ENCODE results near the gene C1QBP. TPM values are rescaled to one million over a fixed set of nuclear protein-coding genes. Genes with fewer than 3 reads are reported as not detected.

The C1QBP gene, protein sequence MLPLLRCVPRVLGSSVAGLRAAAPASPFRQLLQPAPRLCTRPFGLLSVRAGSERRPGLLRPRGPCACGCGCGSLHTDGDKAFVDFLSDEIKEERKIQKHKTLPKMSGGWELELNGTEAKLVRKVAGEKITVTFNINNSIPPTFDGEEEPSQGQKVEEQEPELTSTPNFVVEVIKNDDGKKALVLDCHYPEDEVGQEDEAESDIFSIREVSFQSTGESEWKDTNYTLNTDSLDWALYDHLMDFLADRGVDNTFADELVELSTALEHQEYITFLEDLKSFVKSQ
- total RNA-seq = 363 and 372 TPM in 2 replicates

DNA sequence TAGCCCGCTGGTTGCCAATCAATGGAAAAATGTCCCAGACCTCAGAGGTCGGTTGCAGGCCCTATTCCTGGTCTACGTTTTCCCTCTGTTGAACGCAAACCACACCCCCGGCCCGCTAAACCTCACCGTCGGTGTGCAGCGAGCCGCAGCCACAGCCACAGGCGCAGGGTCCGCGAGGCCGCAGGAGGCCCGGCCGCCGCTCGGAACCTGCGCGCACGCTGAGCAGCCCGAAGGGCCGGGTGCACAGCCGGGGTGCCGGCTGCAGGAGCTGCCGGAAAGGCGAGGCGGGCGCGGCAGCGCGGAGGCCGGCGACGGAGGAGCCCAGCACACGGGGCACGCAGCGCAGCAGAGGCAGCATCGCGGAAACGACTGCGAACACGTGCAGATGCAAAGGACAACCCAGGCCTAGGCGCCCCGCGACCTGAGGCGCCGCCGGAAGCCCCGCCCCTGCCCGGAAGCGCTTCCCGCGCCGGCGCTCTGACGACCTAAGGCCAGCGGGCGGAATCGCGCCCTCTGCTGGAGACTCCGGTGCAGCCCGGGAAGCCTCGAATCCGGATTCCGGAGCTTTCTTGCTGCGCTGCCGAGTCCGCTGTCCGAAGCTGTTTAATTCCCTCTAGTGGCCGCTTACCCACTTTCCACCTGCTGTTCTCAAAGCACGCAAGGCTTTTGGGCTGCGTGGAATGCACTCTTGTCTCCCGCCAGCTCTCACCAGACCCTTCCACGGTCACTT, at the start of gene C1QBP:
Gene C1QBP (minus strand): TSS at position 440 of the 730 bp plus-strand sequence. CDS start 82 bp downstream, at position 358.
- intact Hi-C loops (cut with micrococcal nuclease) = loop anchor here (1.0 to 5.0 kb wide), 3 partner anchors 20 to 48 kb away; partner anchors contain the start of genes DERL2, DHX33, MIS12 and NUP88
- Mint-ChIP-seq H3K27ac (peak within 1 kb of the TSS; percentile 82), H3K9me3 (no peaks in the 10 kb centered on the region), H3K4me3 (ENCODE audit: low read depth) (peak within 1 kb of the TSS; percentile 90), H3K27me3 (ENCODE audit: low read depth) (no peaks in the 10 kb centered on the region), H3K4me1 (ENCODE audit: low read depth) (peaks cover 36% of the 10 kb centered on the region), H3K36me3 (ENCODE audit: low read depth) (peaks cover 63% of the 10 kb centered on the region)
- DNase-seq (ENCODE audit: low spot score) = peak; percentile 90

DNA sequence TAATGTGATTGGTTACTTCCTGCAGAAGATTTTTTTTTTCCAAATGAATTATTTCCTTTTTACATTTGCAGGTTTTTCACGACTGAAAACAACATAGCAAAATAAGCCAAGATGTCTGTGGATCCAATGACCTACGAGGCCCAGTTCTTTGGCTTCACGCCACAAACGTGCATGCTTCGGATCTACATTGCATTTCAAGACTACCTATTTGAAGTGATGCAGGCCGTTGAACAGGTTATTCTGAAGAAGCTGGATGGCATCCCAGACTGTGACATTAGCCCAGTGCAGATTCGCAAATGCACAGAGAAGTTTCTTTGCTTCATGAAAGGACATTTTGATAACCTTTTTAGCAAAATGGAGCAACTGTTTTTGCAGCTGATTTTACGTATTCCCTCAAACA, 49.8 kb upstream of the C1QBP start:
- intact Hi-C loops (cut with micrococcal nuclease) = loop anchor here (5.0 to 10.0 kb wide), 3 partner anchors 51 to 1156 kb away; partner anchors contain the start of genes C1QBP, KIAA0753, NLRP1 and TXNDC17
- Mint-ChIP-seq H3K27ac (no peak overlapping the region), H3K9me3 (no peaks in the 10 kb centered on the region), H3K27me3 (ENCODE audit: low read depth) (no peaks in the 10 kb centered on the region), H3K36me3 (ENCODE audit: low read depth) (peaks cover 63% of the 10 kb centered on the region), H3K4me3 (ENCODE audit: low read depth) (no peak overlapping the region), H3K4me1 (ENCODE audit: low read depth) (peaks cover 30% of the 10 kb centered on the region)
- DNase-seq (ENCODE audit: low spot score) = no peak

DNA sequence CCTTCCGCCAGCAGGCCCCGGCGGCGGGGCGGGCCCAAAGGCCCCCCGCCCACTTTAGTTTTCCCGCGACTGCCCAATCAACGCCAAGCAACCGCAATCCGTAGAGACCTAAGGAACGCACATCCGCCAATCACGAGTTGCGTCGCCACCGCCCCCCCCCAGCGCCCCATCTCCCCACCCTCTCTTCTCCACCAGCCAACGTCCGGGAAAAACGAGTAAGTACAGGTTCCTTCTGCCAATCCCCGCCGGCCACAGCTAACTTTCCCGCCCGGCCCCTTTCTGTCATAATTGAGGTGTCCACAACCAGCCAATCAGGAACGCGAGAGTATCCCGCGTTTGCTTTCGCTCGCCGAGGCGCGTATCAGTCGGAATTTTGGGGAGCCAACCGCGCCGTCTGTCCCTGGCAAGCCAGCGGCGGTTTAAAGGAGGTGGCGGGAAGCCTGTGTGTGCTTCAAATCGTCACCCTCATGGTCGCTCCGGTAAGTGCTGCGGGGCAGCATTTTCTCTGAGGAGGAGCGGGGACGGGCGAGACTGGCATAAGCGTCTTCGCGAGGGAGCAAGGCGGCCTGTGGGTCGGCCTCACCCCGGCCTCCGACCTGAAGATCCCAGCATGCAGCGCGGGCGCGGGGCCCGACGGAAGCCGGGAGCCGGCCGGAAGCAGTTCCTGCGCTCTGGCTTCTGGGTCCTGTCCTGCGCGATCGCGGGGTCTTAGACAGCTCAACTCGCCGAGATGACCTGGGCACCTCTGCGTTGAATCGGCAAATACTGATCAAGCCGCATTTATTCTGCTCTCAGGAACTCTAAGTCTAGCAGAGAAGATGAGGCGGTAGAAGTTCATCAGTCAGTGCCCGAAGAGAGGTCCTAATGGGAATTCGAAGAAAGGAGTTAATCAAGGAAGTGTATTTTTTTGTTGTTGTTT, 47.5 kb upstream of the C1QBP start, which contains the start of gene MIS12:
Gene MIS12 (plus strand): TSS at position 361 of the 919 bp plus-strand sequence. CDS start 2,297 bp downstream, outside the sequence.
- no peaks in the 10 kb centered on the region for H3K9me3 Mint-ChIP-seq
- H3K4me1 Mint-ChIP-seq (ENCODE audit: low read depth) = peaks cover 38% of the 10 kb centered on the region
- intact Hi-C loops (cut with micrococcal nuclease) = loop anchor here (1.0 to 10.0 kb wide), 6 partner anchors 18 to 1158 kb away; partner anchors contain the start of genes C1QBP, DHX33, KIAA0753 and NLRP1
- peak; percentile 96 for DNase-seq (ENCODE audit: low spot score)
- peak within 1 kb of the TSS; percentile 98 for H3K27ac Mint-ChIP-seq
- no peaks in the 10 kb centered on the region for H3K27me3 Mint-ChIP-seq (ENCODE audit: low read depth)
- H3K36me3 Mint-ChIP-seq (ENCODE audit: low read depth) = peaks cover 76% of the 10 kb centered on the region
- H3K4me3 Mint-ChIP-seq (ENCODE audit: low read depth) = peak within 1 kb of the TSS; percentile 97

DNA sequence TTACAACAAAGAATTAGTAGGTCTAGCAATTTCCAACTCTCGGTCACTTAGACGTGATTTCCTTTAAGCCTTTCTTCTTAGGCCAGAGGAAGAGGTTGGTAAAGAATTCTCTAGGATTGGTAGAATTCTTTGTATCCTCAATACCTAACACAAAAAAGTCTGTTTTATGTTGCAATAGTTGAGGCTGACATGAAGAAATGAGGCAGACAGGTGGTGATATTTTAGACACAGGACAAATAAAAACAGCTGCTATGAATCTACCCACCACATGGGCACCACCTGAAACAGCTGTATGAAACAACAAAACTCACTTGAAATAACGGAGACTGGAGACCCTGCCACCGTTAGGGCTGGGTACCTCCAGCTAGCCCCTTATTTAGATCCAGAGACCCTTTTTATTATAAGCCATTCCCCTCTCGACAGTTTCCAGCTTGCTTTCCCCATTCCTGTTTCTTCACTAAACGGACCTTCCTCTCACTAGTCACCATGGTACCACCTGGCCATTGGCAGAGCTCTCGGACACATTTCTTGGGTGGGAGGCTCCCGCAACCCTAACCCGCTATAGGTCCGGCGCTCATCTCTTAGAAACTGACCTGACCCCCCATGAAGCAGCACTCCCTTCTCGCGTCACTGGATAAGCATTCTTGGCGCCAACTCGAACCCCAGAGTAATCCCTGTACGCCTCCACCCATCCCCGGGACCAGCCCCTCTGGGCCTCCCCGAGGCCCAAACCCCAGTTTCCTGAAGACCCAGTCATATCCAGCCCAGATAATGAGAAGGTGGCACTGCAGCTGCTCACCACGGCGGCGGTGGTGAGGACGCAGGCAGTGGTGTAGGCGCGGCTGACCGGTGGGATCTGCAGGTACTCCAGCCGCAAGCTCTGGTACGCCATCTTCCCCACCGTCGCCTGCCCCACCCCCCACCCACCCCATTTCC, 46.6 kb upstream of the C1QBP start, which contains the start of gene DERL2:
Gene DERL2 (minus strand): TSS at position 909 of the 936 bp plus-strand sequence. CDS start 17 bp downstream, at position 892.
- DNase-seq (ENCODE audit: low spot score) = no peak
- Mint-ChIP-seq H3K9me3 (no peaks in the 10 kb centered on the region), H3K27me3 (ENCODE audit: low read depth) (no peaks in the 10 kb centered on the region), H3K4me1 (ENCODE audit: low read depth) (peaks cover 38% of the 10 kb centered on the region), H3K36me3 (ENCODE audit: low read depth) (peaks cover 79% of the 10 kb centered on the region), H3K4me3 (ENCODE audit: low read depth) (peak within 1 kb of the TSS; percentile 97), H3K27ac (peak within 1 kb of the TSS; percentile 98)
- intact Hi-C loops (cut with micrococcal nuclease) = loop anchor here (1.0 to 10.0 kb wide), 6 partner anchors 17 to 1159 kb away; partner anchors contain the start of genes C1QBP, DHX33, KIAA0753 and NLRP1

DNA sequence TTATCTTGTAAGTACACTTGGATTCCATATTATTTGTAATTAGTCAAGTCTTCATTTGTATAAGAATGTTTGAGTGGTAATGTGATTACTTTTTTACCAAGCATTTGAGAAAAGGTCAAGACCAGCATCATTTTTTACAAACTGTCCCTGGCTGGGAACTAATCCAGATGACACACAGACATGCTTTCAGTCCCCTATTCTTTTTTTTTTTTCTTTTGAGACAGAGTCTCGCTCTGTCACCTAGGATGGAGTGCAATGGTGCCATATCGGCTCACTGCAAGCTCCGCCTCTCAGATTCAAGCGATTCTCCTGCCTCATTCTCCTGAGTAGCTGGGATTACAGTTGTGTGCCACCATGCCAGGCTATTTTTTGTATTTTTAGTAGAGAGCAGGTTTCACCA, 42.5 kb upstream of the C1QBP start:
- H3K27me3 Mint-ChIP-seq (ENCODE audit: low read depth) = no peaks in the 10 kb centered on the region
- H3K27ac Mint-ChIP-seq = no peak overlapping the region
- H3K4me1 Mint-ChIP-seq (ENCODE audit: low read depth) = peaks cover 21% of the 10 kb centered on the region
- peaks cover 79% of the 10 kb centered on the region for H3K36me3 Mint-ChIP-seq (ENCODE audit: low read depth)
- no peak overlapping the region for H3K4me3 Mint-ChIP-seq (ENCODE audit: low read depth)
- no peaks in the 10 kb centered on the region for H3K9me3 Mint-ChIP-seq
- no peak for DNase-seq (ENCODE audit: low spot score)
- intact Hi-C loops (cut with micrococcal nuclease) = loop anchor here (10.0 kb wide), 2 partner anchors 103 to 1163 kb away; partner anchors contain the start of genes KIAA0753, NLRP1 and TXNDC17

DNA sequence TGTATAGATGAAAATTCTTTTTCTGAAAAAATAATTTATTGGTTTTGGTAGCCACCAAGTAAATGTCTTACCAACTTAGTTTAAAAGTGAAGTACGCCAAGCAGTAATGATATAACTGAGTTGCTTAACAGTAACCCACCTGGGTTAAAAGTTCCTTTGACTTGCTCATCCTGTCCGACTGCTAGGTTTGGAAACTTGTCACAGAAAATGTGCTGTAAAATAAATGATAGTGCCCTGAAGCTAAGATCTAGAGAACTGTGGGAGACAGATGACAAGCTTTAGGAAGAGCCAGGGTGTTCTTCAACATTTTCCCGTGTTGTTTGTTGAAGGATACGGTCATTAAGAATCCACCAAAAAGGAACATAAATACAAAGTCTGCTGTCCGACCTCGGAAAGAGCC, 42.0 kb upstream of the C1QBP start:
- Mint-ChIP-seq H3K27me3 (ENCODE audit: low read depth) (no peaks in the 10 kb centered on the region), H3K9me3 (no peaks in the 10 kb centered on the region), H3K36me3 (ENCODE audit: low read depth) (peaks cover 80% of the 10 kb centered on the region), H3K4me1 (ENCODE audit: low read depth) (peaks cover 21% of the 10 kb centered on the region), H3K27ac (no peak overlapping the region), H3K4me3 (ENCODE audit: low read depth) (no peak overlapping the region)
- intact Hi-C loops (cut with micrococcal nuclease) = loop anchor here (10.0 kb wide), 2 partner anchors 104 to 1164 kb away; partner anchors contain the start of genes KIAA0753, NLRP1 and TXNDC17
- no peak for DNase-seq (ENCODE audit: low spot score)

DNA sequence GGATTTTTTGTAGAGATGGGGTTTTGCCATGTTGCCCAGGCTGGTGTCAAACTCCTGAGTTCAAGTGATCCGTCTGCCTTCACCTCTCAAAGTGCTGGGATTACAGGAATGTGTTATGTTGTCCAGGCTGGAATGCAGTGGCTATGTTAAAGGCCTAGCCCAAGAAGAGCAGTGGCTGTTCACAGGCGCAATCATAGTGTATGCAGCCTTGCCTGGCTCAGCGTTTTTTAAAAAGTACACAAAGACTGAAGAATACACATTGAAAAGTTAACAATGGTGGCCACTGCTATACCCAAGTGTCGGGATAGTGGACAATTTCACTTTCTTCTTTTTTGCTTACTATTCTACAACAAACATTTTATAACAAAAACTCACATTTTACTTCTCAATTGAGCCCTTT, 40.0 kb upstream of the C1QBP start:
- intact Hi-C loops (cut with micrococcal nuclease) = no loop called here
- no peaks in the 10 kb centered on the region for H3K27me3 Mint-ChIP-seq (ENCODE audit: low read depth)
- H3K27ac Mint-ChIP-seq = no peak overlapping the region
- peaks cover 81% of the 10 kb centered on the region for H3K36me3 Mint-ChIP-seq (ENCODE audit: low read depth)
- H3K4me1 Mint-ChIP-seq (ENCODE audit: low read depth) = peaks cover 10% of the 10 kb centered on the region
- DNase-seq (ENCODE audit: low spot score) = no peak
- H3K4me3 Mint-ChIP-seq (ENCODE audit: low read depth) = no peak overlapping the region
- no peaks in the 10 kb centered on the region for H3K9me3 Mint-ChIP-seq

DNA sequence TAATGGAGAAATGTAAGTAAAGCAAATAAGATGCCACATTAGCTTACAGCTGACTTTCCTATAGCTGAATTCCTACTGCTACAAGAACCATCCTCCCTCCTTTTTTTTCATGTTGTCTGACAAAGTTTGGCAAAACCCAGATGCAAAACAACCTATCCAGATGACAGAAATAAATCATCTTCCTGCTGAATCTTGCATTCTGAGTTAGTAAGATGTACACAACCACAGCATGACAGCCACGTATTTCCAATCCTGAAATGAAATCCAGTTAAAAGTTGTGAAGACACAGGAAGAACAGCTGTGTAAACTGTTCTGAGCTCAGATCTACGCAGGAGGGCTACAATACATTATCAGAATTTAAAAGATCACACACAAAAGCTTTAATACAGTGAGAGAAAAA, 35.0 kb upstream of the C1QBP start:
- Mint-ChIP-seq H3K27ac (no peak overlapping the region), H3K36me3 (ENCODE audit: low read depth) (peaks cover 56% of the 10 kb centered on the region), H3K4me3 (ENCODE audit: low read depth) (no peak overlapping the region), H3K9me3 (no peaks in the 10 kb centered on the region), H3K27me3 (ENCODE audit: low read depth) (no peaks in the 10 kb centered on the region), H3K4me1 (ENCODE audit: low read depth) (peaks cover 9% of the 10 kb centered on the region)
- DNase-seq (ENCODE audit: low spot score) = no peak
- intact Hi-C loops (cut with micrococcal nuclease) = no loop called here

DNA sequence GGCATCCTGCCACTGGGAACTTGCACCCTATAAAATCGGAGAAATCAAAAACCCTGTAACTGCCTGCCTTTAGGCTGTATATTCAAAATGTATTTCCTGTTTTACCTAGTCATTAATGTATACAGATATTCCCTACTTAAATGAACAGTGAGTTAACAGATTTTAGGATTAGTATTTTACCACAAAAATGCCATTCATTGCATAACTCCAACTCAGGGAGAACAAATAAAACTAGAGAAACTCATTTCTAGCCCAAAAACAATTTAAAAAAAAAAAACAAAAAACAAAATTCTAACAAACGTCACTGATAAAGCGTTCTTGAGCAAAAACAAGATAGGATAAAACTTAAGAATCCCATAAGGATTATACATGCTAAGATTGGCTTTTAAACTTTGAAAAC, 33.6 kb upstream of the C1QBP start:
- no peaks in the 10 kb centered on the region for H3K9me3 Mint-ChIP-seq
- H3K27me3 Mint-ChIP-seq (ENCODE audit: low read depth) = no peaks in the 10 kb centered on the region
- H3K27ac Mint-ChIP-seq = no peak overlapping the region
- H3K4me1 Mint-ChIP-seq (ENCODE audit: low read depth) = peaks cover 14% of the 10 kb centered on the region
- H3K4me3 Mint-ChIP-seq (ENCODE audit: low read depth) = no peak overlapping the region
- no peak for DNase-seq (ENCODE audit: low spot score)
- H3K36me3 Mint-ChIP-seq (ENCODE audit: low read depth) = peaks cover 48% of the 10 kb centered on the region
- intact Hi-C loops (cut with micrococcal nuclease) = no loop called here

DNA sequence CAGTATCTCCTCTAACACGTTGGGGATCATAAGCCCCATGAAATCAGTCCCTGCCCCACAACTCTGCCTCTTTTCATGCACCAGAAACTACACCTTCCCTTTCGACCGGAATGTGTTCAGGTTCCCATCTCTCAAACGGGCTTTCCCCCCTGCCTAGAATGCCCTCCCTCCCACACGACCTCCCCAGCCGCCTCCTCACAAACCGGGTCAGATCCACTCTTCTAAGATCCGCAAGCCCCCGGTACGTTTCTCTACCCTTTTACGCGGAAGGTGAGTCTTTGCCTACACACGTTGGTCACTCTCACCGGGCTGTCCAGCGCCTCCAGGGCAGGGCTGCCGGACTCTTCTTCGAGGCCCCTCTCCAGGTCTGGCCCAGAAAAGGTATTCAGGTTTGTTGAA, 29.1 kb upstream of the C1QBP start:
- no peaks in the 10 kb centered on the region for H3K9me3 Mint-ChIP-seq
- DNase-seq (ENCODE audit: low spot score) = no peak
- H3K4me1 Mint-ChIP-seq (ENCODE audit: low read depth) = peaks cover 39% of the 10 kb centered on the region
- intact Hi-C loops (cut with micrococcal nuclease) = loop anchor here (1.0 kb wide), 3 partner anchors 18 to 48 kb away; partner anchors contain the start of genes C1QBP, DERL2, MIS12 and RPAIN
- H3K4me3 Mint-ChIP-seq (ENCODE audit: low read depth) = peak overlapping the region; percentile 95
- H3K36me3 Mint-ChIP-seq (ENCODE audit: low read depth) = peaks cover 39% of the 10 kb centered on the region
- H3K27ac Mint-ChIP-seq = peak overlapping the region; percentile 44
- H3K27me3 Mint-ChIP-seq (ENCODE audit: low read depth) = no peaks in the 10 kb centered on the region

DNA sequence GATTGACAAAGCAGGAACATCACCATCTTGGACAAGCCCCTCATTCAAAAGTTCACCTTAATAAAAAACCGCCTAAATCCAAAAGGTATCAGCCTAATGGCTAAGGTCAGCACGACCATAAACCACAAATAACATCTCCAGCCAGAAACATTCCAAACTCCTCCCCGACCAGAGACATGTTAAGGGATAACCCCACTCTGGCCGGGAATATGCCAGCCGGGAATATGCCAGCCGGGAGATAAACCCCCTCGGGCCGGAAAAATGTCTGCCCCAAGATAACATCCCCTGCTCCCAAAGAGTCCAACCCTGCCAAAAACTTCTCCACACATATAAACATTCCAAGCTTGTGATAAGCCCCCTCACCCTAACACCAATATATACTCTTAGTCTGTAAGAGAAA, 28.5 kb upstream of the C1QBP start:
- Mint-ChIP-seq H3K4me1 (ENCODE audit: low read depth) (peaks cover 39% of the 10 kb centered on the region), H3K27me3 (ENCODE audit: low read depth) (no peaks in the 10 kb centered on the region), H3K4me3 (ENCODE audit: low read depth) (peak overlapping the region; percentile 95), H3K36me3 (ENCODE audit: low read depth) (peaks cover 40% of the 10 kb centered on the region), H3K9me3 (no peaks in the 10 kb centered on the region), H3K27ac (peak overlapping the region; percentile 44)
- no peak for DNase-seq (ENCODE audit: low spot score)
- intact Hi-C loops (cut with micrococcal nuclease) = no loop called here

Data from activated T-helper 2 cell treated with anti-CD3 and anti-CD28 coated beads, Interferon-gamma antibody, Interleukin-2, Interleukin-4, amounts not matched to agents 10 μg/mL and 5 μg/mL and 100 μg/mL, durations not matched to agents 14 hours and 24 hours and 36 hours (primary cell).